IMR-90 (cell line): ENCODE results near the gene RASGRP2. TPM values are rescaled to one million over a fixed set of nuclear protein-coding genes. Genes with fewer than 3 reads are reported as not detected.

Experiments used
- ATAC-seq: fragments of 200-7000 bp; cut with Tn5 transposase; 2 replicates; pipeline ENCODE4 v1.9.1; 2020; ENCODE audit warnings: low read depth, mild to moderate bottlenecking, moderate library complexity
- BruUV-seq: library from RNA; stranded (reverse); fragments of 400-500 nt; replicated peaks from 2 replicates; lab custom pipeline; 2021; lab: Mats Ljungman, UMichigan
- CTCF ChIA-PET: fragments of 300-600 bp; formaldehyde crosslinking; extraction: SDS; loops from one replicate; lab custom pipeline; 2021; ENCODE audit warnings: antibody characterized with exemption; lab: Yijun Ruan, JAX
- POLR2A ChIA-PET: fragments of 300-600 bp; sonication (Branson Sonifier 250); formaldehyde crosslinking; loops from one replicate; lab custom pipeline; 2022; ENCODE audit warnings: antibody characterized with exemption; ENCODE audit not compliant: unreplicated experiment; lab: Charles Lee
- DNase-seq: peaks from one replicate; pipeline ENCODE4 v3.0.0; 2013
- H2AFZ ChIP-seq: replicated peaks from 2 replicates; pipeline ENCODE3; 2013; ENCODE audit warnings: low read length, mild to moderate bottlenecking; ENCODE audit not compliant: poor library complexity
- H2AK5ac ChIP-seq: 2 replicates; pipeline ENCODE4 v1.6.1; 2013; ENCODE audit warnings: low read depth, low read length, inconsistent platforms
- H2AK9ac ChIP-seq: replicated peaks from 2 replicates; pipeline ENCODE3; 2013; ENCODE audit warnings: mild to moderate bottlenecking, low read depth, low read length, moderate library complexity; ENCODE audit not compliant: poor library complexity
- H2BK120ac ChIP-seq: 2 replicates; pipeline ENCODE4 v1.6.1; 2013; ENCODE audit warnings: low read depth, low read length, inconsistent platforms
- H2BK15ac ChIP-seq: 3 replicates; pipeline ENCODE4 v1.6.1; 2013; ENCODE audit warnings: low read depth, low read length, inconsistent platforms
- H2BK20ac ChIP-seq: 2 replicates; pipeline ENCODE4 v1.6.1; 2013; ENCODE audit warnings: low read depth, mild to moderate bottlenecking, inconsistent platforms, low read length, moderate library complexity
- H2BK5ac ChIP-seq: 2 replicates; pipeline ENCODE4 v1.6.1; 2013; ENCODE audit warnings: mild to moderate bottlenecking, low read depth, low read length, inconsistent platforms; ENCODE audit not compliant: poor library complexity, severe bottlenecking
- H3K14ac ChIP-seq: replicated peaks from 2 replicates; pipeline ENCODE4 v1.6.1; 2013; ENCODE audit warnings: low read depth, low read length, inconsistent platforms
- H3K18ac ChIP-seq: 2 replicates; pipeline ENCODE4 v1.6.1; 2013; ENCODE audit warnings: low read depth, low read length, control low read depth
- H3K23ac ChIP-seq: 2 replicates; pipeline ENCODE4 v1.6.1; 2013; ENCODE audit warnings: low read depth, low read length, inconsistent platforms
- H3K27ac ChIP-seq: 2 replicates; pipeline ENCODE4 v1.5.1; 2013; ENCODE audit warnings: mild to moderate bottlenecking, control low read depth, low read length; ENCODE audit not compliant: insufficient read depth
- H3K27me3 ChIP-seq: 2 replicates; pipeline ENCODE4 v1.6.1; 2013; ENCODE audit warnings: low read length; ENCODE audit not compliant: control insufficient read depth, insufficient read depth
- H3K36me3 ChIP-seq: 2 replicates; pipeline ENCODE4 v1.6.1; 2013; ENCODE audit warnings: low read length, mixed read lengths; ENCODE audit not compliant: control insufficient read depth, insufficient read depth
- H3K4ac ChIP-seq: 2 replicates; pipeline ENCODE4 v1.6.1; 2013; ENCODE audit warnings: low read depth, low read length, inconsistent platforms
- H3K4me1 ChIP-seq: 2 replicates; pipeline ENCODE4 v1.6.1; 2013; ENCODE audit warnings: low read length, mixed read lengths; ENCODE audit not compliant: control insufficient read depth, insufficient read depth
- H3K4me2 ChIP-seq: 2 replicates; pipeline ENCODE4 v1.6.1; 2013; ENCODE audit warnings: low read depth, mild to moderate bottlenecking, control low read depth, low read length, moderate library complexity
- H3K4me3 ChIP-seq: 2 replicates; pipeline ENCODE4 v1.5.1; 2013; ENCODE audit warnings: low read depth, mild to moderate bottlenecking, control low read depth, low read length, moderate library complexity; ENCODE audit not compliant: insufficient read depth
- H3K56ac ChIP-seq: 2 replicates; pipeline ENCODE4 v1.6.1; 2013; ENCODE audit warnings: low read length, inconsistent platforms; ENCODE audit not compliant: insufficient read depth; ENCODE audit errors: extremely low read depth
- H3K79me1 ChIP-seq, 2 experiments: 2 replicates each; pipeline ENCODE4 v1.6.1; 2013; ENCODE audit warnings: low read length in 2 of 2, inconsistent platforms in 1 of 2, low read depth in 1 of 2
- H3K9ac ChIP-seq: 2 replicates; pipeline ENCODE4 v1.6.1; 2013; ENCODE audit warnings: low read depth, low read length, control low read depth
- H3K9me1 ChIP-seq: 2 replicates; pipeline ENCODE4 v1.6.1; 2013; ENCODE audit warnings: low read length, inconsistent platforms; ENCODE audit not compliant: insufficient read depth
- H3K9me3 ChIP-seq: 2 replicates; pipeline ENCODE4 v1.6.1; 2013; ENCODE audit warnings: low read length; ENCODE audit not compliant: control insufficient read depth, insufficient read depth
- H4K20me1 ChIP-seq: 2 replicates; pipeline ENCODE4 v1.6.1; 2013; ENCODE audit warnings: low read length, inconsistent platforms; ENCODE audit not compliant: insufficient read depth
- H4K5ac ChIP-seq: 2 replicates; pipeline ENCODE4 v1.6.1; 2013; ENCODE audit warnings: mild to moderate bottlenecking, low read depth, low read length, control low read depth
- H4K8ac ChIP-seq, 2 experiments: 2 replicates each; pipeline ENCODE4 v1.6.1; 2013; ENCODE audit warnings: low read depth in 2 of 2, low read length in 2 of 2, control low read depth in 1 of 2, inconsistent platforms in 1 of 2
- H4K91ac ChIP-seq: 2 replicates; pipeline ENCODE4 v1.6.1; 2013; ENCODE audit warnings: low read depth, low read length, inconsistent platforms; ENCODE audit not compliant: insufficient read depth
- BHLHE40 ChIP-seq: fragments of 150-350 bp; IDR thresholded peaks from 2 replicates; pipeline ENCODE4 v1.6.1; 2016; ENCODE audit warnings: mild to moderate bottlenecking, low read depth, low read length
- CEBPB ChIP-seq: IDR thresholded peaks from 2 replicates; pipeline ENCODE4 v1.6.1; 2012; ENCODE audit warnings: low read depth, low read length, improper control_type of control experiment
- FOS ChIP-seq: fragments of 150-350 bp; IDR thresholded peaks from 2 replicates; pipeline ENCODE4 v1.6.1; 2016; ENCODE audit warnings: low read depth, low read length
- MAFK ChIP-seq: IDR thresholded peaks from 2 replicates; pipeline ENCODE4 v1.6.1; 2012; ENCODE audit warnings: low read depth, low read length, improper control_type of control experiment
- NFE2L2 ChIP-seq: fragments of 150-350 bp; IDR thresholded peaks from 2 replicates; pipeline ENCODE4 v1.6.1; 2016; ENCODE audit warnings: low read depth, mild to moderate bottlenecking, low read length
- RAD21 ChIP-seq: IDR thresholded peaks from 2 replicates; pipeline ENCODE4 v1.6.1; 2012; ENCODE audit warnings: low read length, improper control_type of control experiment
- RFX5 ChIP-seq: IDR thresholded peaks from 2 replicates; pipeline ENCODE4 v1.8.0; 2012; ENCODE audit warnings: low read depth, mild to moderate bottlenecking, low read length, moderate library complexity
- WGBS, 2 experiments: methylation state at CpG; one replicate each; pipeline versions ENCODE4 v1.1.5 to v1.1.7; 2013; ENCODE audit warnings: missing lambda C conversion rate in 2 of 2; ENCODE audit not compliant: insufficient read length in 1 of 2; ENCODE audit errors: extremely low coverage in 2 of 2; 5-methylcytosine and 5-hydroxymethylcytosine counted together
- dilution Hi-C: fragments of 300-500 bp; cut with HindIII; formaldehyde crosslinking; loops from one replicate; pipeline ENCODE4 v1.14.3; 2018; ENCODE audit warnings: low sequenced_read_pairs; ENCODE audit not compliant: unreplicated experiment
- in situ Hi-C: fragments of 300-500 bp; cut with MboI; formaldehyde crosslinking; loops from 3 replicates; pipeline ENCODE4 v1.14.3; 2019; ENCODE audit warnings: low sequenced_read_pairs, inconsistent platforms, mixed read lengths
- intact Hi-C: fragments of 100-400 bp; cut with micrococcal nuclease; formaldehyde crosslinking; loops from 2 replicates; pipeline ENCODE4 v1.10.0; 2022
- polyA plus RNA-seq, 3 experiments: library from polyadenylated mRNA; depleted of rRNA; stranded (reverse); fragments of >200 nt; gene quantifications; 2 replicates each; pipeline ENCODE4 v1.2.3, GENCODE V29; 2012; ENCODE audit warnings: low replicate concordance in 1 of 3
- total RNA-seq: library from RNA; depleted of rRNA; stranded (reverse); fragments of >200 nt; gene quantifications from 2 replicates; pipeline ENCODE4 v1.2.3, GENCODE V29; 2012
- TF ChIP-seq, protein P1 (sequence below): fragments of 150-350 bp; IDR thresholded peaks from 2 replicates; pipeline ENCODE4 v1.6.1; 2016; ENCODE audit warnings: low read depth, mild to moderate bottlenecking, low read length, moderate library complexity, borderline replicate concordance
- TF ChIP-seq, protein P2 (sequence below): fragments of 150-350 bp; IDR thresholded peaks from 2 replicates; pipeline ENCODE4 v1.6.1; 2017; ENCODE audit warnings: mild to moderate bottlenecking, antibody characterized with exemption, low read length, low read depth

RASGRP2 gene
- total and polyA plus RNA-seq, 2 of the 4 experiments (the other 2 are of a cell fraction): 1.2 TPM; not detected in 1

GRCh38 chr11:64710418-64711137, 33.4 kb downstream of the RASGRP2 start:
- BruUV-seq: no TSS peak
- no peak overlapping the region for H3K4me2 ChIP-seq
- no CpG with 5 or more reads among the region's 13 CpGs for WGBS, 2 experiments

More at GRCh38 chr11:64710418-64711137, 33.4 kb downstream of the RASGRP2 start:
- Histone ChIP-seq H3K18ac (no peak overlapping the region), H4K91ac (no peak overlapping the region), H3K27ac (no peak overlapping the region), H2BK20ac (no peak overlapping the region), H2BK15ac (no peak overlapping the region), H4K5ac (no peak overlapping the region), H3K79me1 (no peaks in the 10 kb centered on the region), H3K9me1 (0 out of 2 replicates have a peak, but pooled peaks cover 7% of the 10 kb centered on the region), H2BK5ac (no peak overlapping the region), H2BK120ac (no peak overlapping the region), H2AFZ (peak overlapping the region; percentile 13), H3K4me3 (no peak overlapping the region), H3K27me3 (peaks cover 58% of the 10 kb centered on the region), H2AK5ac (no peak overlapping the region), H3K14ac (no peak overlapping the region), H3K23ac (0 out of 2 replicates have a peak overlapping the region, but pooled peaks have one; percentile 52), H4K20me1 (0 out of 2 replicates have a peak, but pooled peaks cover 3% of the 10 kb centered on the region), H3K4me1 (no peaks in the 10 kb centered on the region; the same call in 1 of the 2 replicates), H3K56ac (no peak overlapping the region; the same call in 1 of the 2 replicates), H3K9ac (no peak overlapping the region), H3K4ac (no peak overlapping the region), H2AK9ac (no peak overlapping the region), H3K9me3 (no peaks in the 10 kb centered on the region), H3K36me3 (no peaks in the 10 kb centered on the region), H4K8ac (no peak overlapping the region)
- POLR2A ChIA-PET: no interaction called here
- peak; percentile 14 for DNase-seq
- TF ChIP-seq FOS: no peak
- no peak for TF ChIP-seq RFX5
- no peak for TF ChIP-seq MAFK
- no peak for TF ChIP-seq RAD21
- no peak for TF ChIP-seq CEBPB
- TF ChIP-seq, protein P1, sequence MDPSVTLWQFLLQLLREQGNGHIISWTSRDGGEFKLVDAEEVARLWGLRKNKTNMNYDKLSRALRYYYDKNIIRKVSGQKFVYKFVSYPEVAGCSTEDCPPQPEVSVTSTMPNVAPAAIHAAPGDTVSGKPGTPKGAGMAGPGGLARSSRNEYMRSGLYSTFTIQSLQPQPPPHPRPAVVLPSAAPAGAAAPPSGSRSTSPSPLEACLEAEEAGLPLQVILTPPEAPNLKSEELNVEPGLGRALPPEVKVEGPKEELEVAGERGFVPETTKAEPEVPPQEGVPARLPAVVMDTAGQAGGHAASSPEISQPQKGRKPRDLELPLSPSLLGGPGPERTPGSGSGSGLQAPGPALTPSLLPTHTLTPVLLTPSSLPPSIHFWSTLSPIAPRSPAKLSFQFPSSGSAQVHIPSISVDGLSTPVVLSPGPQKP: no peak
- TF ChIP-seq BHLHE40: no peak
- TF ChIP-seq NFE2L2: no peak
- TF ChIP-seq, protein P2, sequence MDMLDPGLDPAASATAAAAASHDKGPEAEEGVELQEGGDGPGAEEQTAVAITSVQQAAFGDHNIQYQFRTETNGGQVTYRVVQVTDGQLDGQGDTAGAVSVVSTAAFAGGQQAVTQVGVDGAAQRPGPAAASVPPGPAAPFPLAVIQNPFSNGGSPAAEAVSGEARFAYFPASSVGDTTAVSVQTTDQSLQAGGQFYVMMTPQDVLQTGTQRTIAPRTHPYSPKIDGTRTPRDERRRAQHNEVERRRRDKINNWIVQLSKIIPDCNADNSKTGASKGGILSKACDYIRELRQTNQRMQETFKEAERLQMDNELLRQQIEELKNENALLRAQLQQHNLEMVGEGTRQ: no peak
- dilution Hi-C loops: no loop called here
- ATAC-seq: peak; percentile 50; the same call in 1 of the 2 replicates
- in situ Hi-C loops: no loop called here
- intact Hi-C loops: loop anchor here (5.0 kb wide), 1 partner anchor 227 kb away; the partner anchor contains the start of gene GPHA2
- CTCF ChIA-PET: no interaction called here
